GM10266 (cell line): ENCODE results near the gene GH1.

Source experiments
- DNase-seq: peaks from one replicate; pipeline ENCODE4 v3.0.0; 2012; ENCODE audit errors: extremely low spot score
- CTCF ChIP-seq: IDR thresholded peaks from 2 replicates; pipeline ENCODE4 v1.5.1; 2012; ENCODE audit warnings: mild to moderate bottlenecking, low read depth; ENCODE audit not compliant: control insufficient read depth, insufficient read depth; ENCODE audit errors: missing control alignments

Gene GH1

DNA sequence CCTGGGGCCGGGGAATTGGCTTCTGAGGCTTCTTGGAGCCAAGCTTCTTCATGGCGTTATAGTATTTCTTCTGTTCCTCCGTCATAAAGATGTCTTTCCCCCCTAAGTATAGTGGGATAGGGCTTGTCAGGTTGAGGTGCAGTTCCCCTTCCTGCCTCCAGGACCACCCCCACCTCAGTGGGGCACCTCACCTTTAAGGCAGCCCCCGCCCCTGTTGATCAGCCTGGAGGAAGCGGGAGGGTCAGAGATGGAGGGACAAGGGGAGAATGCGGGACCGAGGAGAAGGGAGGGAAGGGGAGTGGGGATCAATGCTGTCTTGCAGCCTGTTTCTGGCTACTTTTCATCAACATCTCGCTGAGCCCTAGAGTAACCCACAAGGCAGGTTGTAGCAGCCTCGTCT lies 25.1 kb upstream of the GH1 start:
- no peak for TF ChIP-seq CTCF
- DNase-seq, result no peak

- no peak for DNase-seq
- TF ChIP-seq CTCF, result no peak
These were observed 23.8 kb upstream of the GH1 start for GRCh38 chr17:63942309-63942985.

DNA sequence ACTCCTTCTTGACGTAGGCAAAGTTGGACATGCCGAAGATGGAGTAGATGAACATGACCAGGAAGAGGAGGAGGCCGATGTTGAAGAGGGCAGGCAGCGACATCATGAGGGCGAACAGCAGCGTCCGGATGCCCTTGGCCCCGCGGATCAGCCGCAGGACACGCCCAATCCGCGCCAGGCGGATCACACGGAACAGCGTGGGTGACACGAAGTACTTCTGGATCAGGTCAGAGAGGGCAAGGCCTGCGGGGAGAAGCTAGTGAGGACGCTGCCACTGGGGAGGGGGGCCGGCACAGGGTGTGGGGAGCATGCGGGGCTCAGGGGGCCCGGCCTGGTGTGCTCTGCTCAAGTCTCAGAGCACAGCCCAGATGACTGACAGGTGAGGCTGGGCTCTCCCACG lies 23.1 kb upstream of the GH1 start:
- TF ChIP-seq CTCF, result no peak
- DNase-seq, result no peak

GRCh38 chr17:63941162-63941561 lies 22.5 kb upstream of the GH1 start:
- no peak for TF ChIP-seq CTCF
- no peak for DNase-seq

GRCh38 chr17:63940584-63940983 lies 21.9 kb upstream of the GH1 start:
- no peak for DNase-seq
- no peak for TF ChIP-seq CTCF

DNA sequence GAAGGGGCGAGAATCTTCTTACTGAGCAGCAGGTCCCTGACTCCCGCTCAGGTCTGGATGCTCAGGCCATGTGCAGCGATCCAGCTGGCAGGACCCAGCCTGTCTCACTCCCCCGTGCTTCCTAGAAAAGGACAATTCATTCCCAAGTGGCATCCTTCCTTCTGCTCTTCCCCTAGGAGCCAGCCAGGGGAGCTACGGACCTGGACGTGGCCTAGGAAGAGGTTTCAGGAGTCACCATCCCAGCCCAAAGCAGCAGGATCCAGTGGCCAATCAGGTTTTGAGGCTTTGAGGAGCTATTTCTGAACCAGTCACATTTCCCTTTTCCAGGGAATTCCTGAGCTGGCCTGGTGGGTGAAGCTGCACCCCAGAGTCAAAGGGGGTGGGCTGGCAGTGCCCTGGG lies 21.2 kb upstream of the GH1 start:
- DNase-seq, result no peak
- TF ChIP-seq CTCF, result no peak

GRCh38 chr17:63939401-63939800 lies 20.8 kb upstream of the GH1 start:
- DNase-seq, result no peak
- no peak for TF ChIP-seq CTCF
